Measurements from ENCODE around the gene UIMC1. TPM values are rescaled to one million over a fixed set of nuclear protein-coding genes. Genes with fewer than 3 reads are reported as not detected.

The UIMC1 gene
- total RNA-seq, 1 experiment from 2014 or later = 14.9 TPM

GRCh38 chr5:176869501-176870109 lies 137.0 kb downstream of the UIMC1 start:
- no peak for DNase-seq (ENCODE audit: low read depth, low spot score)
- in situ Hi-C loops (cut with HindIII; ENCODE audit: low pct_unique_long_range_greater_than_20kb, low sequenced_read_pairs) = no loop called here

- in situ Hi-C loops (cut with HindIII; ENCODE audit: low pct_unique_long_range_greater_than_20kb, low sequenced_read_pairs) = no loop called here
- no peak for DNase-seq (ENCODE audit: low read depth, low spot score)
These were observed 137.8 kb downstream of the UIMC1 start for GRCh38 chr5:176868731-176869130.

GRCh38 chr5:176868126-176868525 lies 138.5 kb downstream of the UIMC1 start:
- in situ Hi-C loops (cut with HindIII; ENCODE audit: low pct_unique_long_range_greater_than_20kb, low sequenced_read_pairs) = no loop called here

GRCh38 chr5:176866707-176867310 lies 139.8 kb downstream of the UIMC1 start:
- DNase-seq (ENCODE audit: low read depth, low spot score) = no peak
- in situ Hi-C loops (cut with HindIII; ENCODE audit: low pct_unique_long_range_greater_than_20kb, low sequenced_read_pairs) = no loop called here

More at GRCh38 chr5:176868126-176868525, 138.5 kb downstream of the UIMC1 start:
- no peak for DNase-seq (ENCODE audit: low read depth, low spot score)

GRCh38 chr5:176865964-176866363 lies 140.6 kb downstream of the UIMC1 start:
- in situ Hi-C loops (cut with HindIII; ENCODE audit: low pct_unique_long_range_greater_than_20kb, low sequenced_read_pairs) = no loop called here
- DNase-seq (ENCODE audit: low read depth, low spot score) = no peak

- DNase-seq (ENCODE audit: low read depth, low spot score) = no peak
- in situ Hi-C loops (cut with HindIII; ENCODE audit: low pct_unique_long_range_greater_than_20kb, low sequenced_read_pairs) = no loop called here
These were observed 141.8 kb downstream of the UIMC1 start for GRCh38 chr5:176864755-176865154.

- DNase-seq (ENCODE audit: low read depth, low spot score) = no peak
- in situ Hi-C loops (cut with HindIII; ENCODE audit: low pct_unique_long_range_greater_than_20kb, low sequenced_read_pairs) = no loop called here
These were observed 142.8 kb downstream of the UIMC1 start for GRCh38 chr5:176863765-176864098.

- DNase-seq (ENCODE audit: low read depth, low spot score) = no peak
- in situ Hi-C loops (cut with HindIII; ENCODE audit: low pct_unique_long_range_greater_than_20kb, low sequenced_read_pairs) = no loop called here
These were observed 143.4 kb downstream of the UIMC1 start for GRCh38 chr5:176863041-176863764.

GRCh38 chr5:176862330-176862995 lies 144.1 kb downstream of the UIMC1 start:
- in situ Hi-C loops (cut with HindIII; ENCODE audit: low pct_unique_long_range_greater_than_20kb, low sequenced_read_pairs) = no loop called here
- no peak for DNase-seq (ENCODE audit: low read depth, low spot score)

GRCh38 chr5:176861276-176861675 lies 145.3 kb downstream of the UIMC1 start:
- in situ Hi-C loops (cut with HindIII; ENCODE audit: low pct_unique_long_range_greater_than_20kb, low sequenced_read_pairs) = no loop called here

GRCh38 chr5:176860381-176860780 lies 146.2 kb downstream of the UIMC1 start:
- no peak for DNase-seq (ENCODE audit: low read depth, low spot score)
- in situ Hi-C loops (cut with HindIII; ENCODE audit: low pct_unique_long_range_greater_than_20kb, low sequenced_read_pairs) = no loop called here

More at GRCh38 chr5:176861276-176861675, 145.3 kb downstream of the UIMC1 start:
- DNase-seq (ENCODE audit: low read depth, low spot score) = no peak

GRCh38 chr5:176859916-176860315 lies 146.7 kb downstream of the UIMC1 start:
- in situ Hi-C loops (cut with HindIII; ENCODE audit: low pct_unique_long_range_greater_than_20kb, low sequenced_read_pairs) = no loop called here
- no peak for DNase-seq (ENCODE audit: low read depth, low spot score)

- DNase-seq (ENCODE audit: low read depth, low spot score) = no peak
- in situ Hi-C loops (cut with HindIII; ENCODE audit: low pct_unique_long_range_greater_than_20kb, low sequenced_read_pairs) = no loop called here
These were observed 148.7 kb downstream of the UIMC1 start for GRCh38 chr5:176857894-176858273.

- in situ Hi-C loops (cut with HindIII; ENCODE audit: low pct_unique_long_range_greater_than_20kb, low sequenced_read_pairs) = no loop called here
These were observed 149.2 kb downstream of the UIMC1 start for GRCh38 chr5:176857216-176857893.

GRCh38 chr5:176856746-176857145 lies 149.8 kb downstream of the UIMC1 start:
- in situ Hi-C loops (cut with HindIII; ENCODE audit: low pct_unique_long_range_greater_than_20kb, low sequenced_read_pairs) = no loop called here
- DNase-seq (ENCODE audit: low read depth, low spot score) = no peak

More at GRCh38 chr5:176857216-176857893, 149.2 kb downstream of the UIMC1 start:
- no peak for DNase-seq (ENCODE audit: low read depth, low spot score)

GRCh38 chr5:176855598-176855997 lies 151.0 kb downstream of the UIMC1 start:
- in situ Hi-C loops (cut with HindIII; ENCODE audit: low pct_unique_long_range_greater_than_20kb, low sequenced_read_pairs) = no loop called here
- DNase-seq (ENCODE audit: low read depth, low spot score) = no peak

All from SK-MEL-5 (cell line).